ENCODE results near the gene FLRT2.

FLRT2 gene

GRCh38 chr14:85601690-85602089, 71.7 kb downstream of the FLRT2 start:
- no peak for FAIRE-seq

GRCh38 chr14:85602345-85602744, 72.4 kb downstream of the FLRT2 start:
- FAIRE-seq: no peak

GRCh38 chr14:85604021-85604420, 74.1 kb downstream of the FLRT2 start:
- FAIRE-seq: no peak

GRCh38 chr14:85604714-85605113, 74.8 kb downstream of the FLRT2 start:
- no peak for FAIRE-seq

- no peak for FAIRE-seq
Measured at GRCh38 chr14:85607651-85608081, 77.7 kb downstream of the FLRT2 start.

- no peak for FAIRE-seq
Measured at GRCh38 chr14:85613496-85613895, 83.6 kb downstream of the FLRT2 start.

GRCh38 chr14:85616386-85616885, 86.5 kb downstream of the FLRT2 start:
- FAIRE-seq: no peak

GRCh38 chr14:85616886-85617285, 86.9 kb downstream of the FLRT2 start:
- no peak for FAIRE-seq

GRCh38 chr14:85617791-85618190, 87.8 kb downstream of the FLRT2 start:
- FAIRE-seq: no peak

GRCh38 chr14:85618390-85618789, 88.4 kb downstream of the FLRT2 start:
- no peak for FAIRE-seq

- no peak for FAIRE-seq
Measured at GRCh38 chr14:85618978-85619377, 89.0 kb downstream of the FLRT2 start.

- FAIRE-seq: peak; percentile 45
Measured at GRCh38 chr14:85619851-85620250, 89.9 kb downstream of the FLRT2 start.

- no peak for FAIRE-seq
Measured at GRCh38 chr14:85620947-85621346, 91.0 kb downstream of the FLRT2 start.

GRCh38 chr14:85622106-85622505, 92.2 kb downstream of the FLRT2 start:
- no peak for FAIRE-seq

GRCh38 chr14:85622986-85623685, 93.2 kb downstream of the FLRT2 start:
- no peak for FAIRE-seq

- FAIRE-seq: no peak
Measured at GRCh38 chr14:85625925-85626585, 96.1 kb downstream of the FLRT2 start.

GRCh38 chr14:85634205-85634604, 104.3 kb downstream of the FLRT2 start:
- no peak for FAIRE-seq

- no peak for FAIRE-seq
Measured at GRCh38 chr14:85644211-85644610, 114.3 kb downstream of the FLRT2 start.

GRCh38 chr14:85653029-85653428, 123.1 kb downstream of the FLRT2 start:
- FAIRE-seq: no peak

- no peak for FAIRE-seq
Measured at GRCh38 chr14:85660243-85660922, 130.4 kb downstream of the FLRT2 start.

- no peak for FAIRE-seq
Measured at GRCh38 chr14:85662096-85662495, 132.2 kb downstream of the FLRT2 start.

GRCh38 chr14:85663256-85663655, 133.3 kb downstream of the FLRT2 start:
- FAIRE-seq: no peak

- no peak for FAIRE-seq
Measured at GRCh38 chr14:85663667-85664066, 133.7 kb downstream of the FLRT2 start.

GRCh38 chr14:85675957-85676356, 146.0 kb downstream of the FLRT2 start:
- FAIRE-seq: no peak
